GM19239 (cell line): ENCODE measurements around the gene NRTN.

Source experiments
- DNase-seq: peaks from one replicate; pipeline ENCODE4 v3.0.0; 2011; ENCODE audit warnings: low spot score; ENCODE audit not compliant: insufficient read length
- FAIRE-seq: peaks from 2 replicates; lab custom pipeline; 2011; peaks lifted over from hg19 to GRCh38; lab: Jason Lieb, UNC

NRTN gene

DNA sequence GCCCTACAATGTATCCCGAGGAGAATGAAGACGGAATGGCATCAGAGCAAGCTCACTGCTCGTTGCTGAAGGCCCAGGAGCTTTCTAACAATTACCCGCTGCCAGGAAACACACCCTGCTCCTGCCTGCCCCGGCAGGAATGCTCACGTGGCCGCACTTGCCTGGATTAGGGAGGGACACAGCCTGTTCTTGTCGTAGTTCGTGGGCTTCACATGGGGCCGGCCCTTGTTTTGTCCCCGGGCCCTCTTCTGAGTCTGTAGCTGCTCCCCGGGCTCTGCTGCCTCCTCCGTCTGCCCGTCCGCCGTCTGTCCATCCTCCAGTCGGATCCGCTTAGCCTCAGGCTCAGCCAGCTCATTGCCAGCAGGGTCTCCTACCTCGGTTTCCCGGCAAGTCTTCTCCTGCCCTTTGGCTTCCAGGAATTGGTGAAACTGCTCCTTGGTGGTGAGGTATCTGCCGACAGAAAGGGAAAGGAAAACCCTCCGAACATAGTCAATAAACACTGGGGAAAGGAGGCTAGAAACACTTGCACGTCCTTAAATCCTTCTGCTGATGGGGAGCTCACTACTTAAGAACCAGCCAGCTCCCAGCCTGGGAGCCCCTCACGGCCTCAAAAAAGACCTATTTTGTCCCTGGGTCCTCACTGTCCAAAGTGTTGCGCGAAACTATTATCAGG lies 14.8 kb upstream of the NRTN start:
- no peak for FAIRE-seq
- DNase-seq: no peak

DNA sequence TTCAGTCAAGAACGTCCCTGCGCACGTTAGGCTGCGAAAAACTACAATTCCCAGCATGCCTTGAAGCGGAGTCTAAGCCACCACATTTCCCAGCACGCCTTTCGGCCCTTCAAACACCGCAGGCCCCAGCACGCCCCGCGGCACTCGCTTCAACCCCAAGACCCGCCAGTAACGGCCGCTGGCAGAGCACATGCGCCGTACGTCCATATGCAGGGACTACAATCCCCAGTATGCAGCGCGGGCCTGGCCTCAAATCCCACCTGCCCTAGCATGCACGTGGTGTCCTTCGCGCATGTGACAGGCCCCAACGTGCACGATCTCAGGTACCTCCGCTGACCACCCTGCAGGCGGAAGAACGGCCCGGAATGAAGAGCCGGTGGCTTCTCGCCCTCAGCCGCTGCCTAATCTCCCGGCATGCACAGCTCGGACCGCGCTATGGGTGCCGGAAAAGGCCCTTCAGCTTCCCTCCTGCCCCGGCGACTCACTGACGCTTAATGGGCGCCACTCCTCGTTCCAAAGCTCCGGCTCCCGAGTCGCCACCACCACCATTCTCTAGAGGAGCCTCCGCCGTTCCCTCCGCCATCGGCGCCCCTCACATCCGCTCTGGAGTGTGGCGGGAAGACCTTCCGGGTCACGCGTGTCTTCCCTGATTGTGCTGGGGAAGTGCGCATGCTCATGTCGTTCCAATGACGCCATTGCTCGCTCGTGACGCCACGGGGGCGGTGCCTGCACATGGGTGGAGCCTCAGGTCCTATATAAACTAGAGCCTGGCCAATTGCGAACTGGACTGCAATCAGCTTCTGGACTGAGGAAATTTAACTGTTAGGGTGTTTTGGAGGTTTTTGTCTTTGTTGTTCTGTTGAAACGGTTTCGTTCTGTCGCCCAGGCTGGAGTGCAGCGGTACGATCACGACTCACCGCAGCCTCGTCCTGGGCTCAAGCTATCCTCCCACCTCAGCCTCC lies 14.0 kb upstream of the NRTN start, which contains the start of gene DUS3L:
Gene DUS3L, minus strand, starts transcription at position 605 of the 962 bp plus-strand sequence. Its CDS starts 22 bp downstream, at position 583.
- peak; percentile 100 for DNase-seq
- peak; percentile 100 for FAIRE-seq

DNA sequence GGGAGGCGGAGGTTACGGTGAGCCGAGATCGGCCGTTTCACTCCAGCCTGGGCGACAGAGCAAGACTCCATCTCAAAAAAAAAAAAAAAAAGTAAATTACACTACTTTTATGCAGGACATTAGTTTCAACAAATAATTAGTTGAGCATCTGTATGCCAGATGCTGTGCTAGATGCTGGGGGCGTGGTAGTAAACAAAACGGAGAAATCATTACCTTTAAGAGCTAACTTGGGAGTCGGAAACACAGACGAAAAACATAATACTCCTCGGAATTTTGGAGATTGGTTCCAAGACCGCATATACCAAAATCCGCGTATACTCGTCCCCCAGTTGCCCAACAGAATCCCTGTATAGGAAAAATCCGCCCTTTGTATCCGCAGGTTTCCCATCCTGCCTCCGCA lies 12.6 kb upstream of the NRTN start:
- no peak for DNase-seq
- no peak for FAIRE-seq

DNA sequence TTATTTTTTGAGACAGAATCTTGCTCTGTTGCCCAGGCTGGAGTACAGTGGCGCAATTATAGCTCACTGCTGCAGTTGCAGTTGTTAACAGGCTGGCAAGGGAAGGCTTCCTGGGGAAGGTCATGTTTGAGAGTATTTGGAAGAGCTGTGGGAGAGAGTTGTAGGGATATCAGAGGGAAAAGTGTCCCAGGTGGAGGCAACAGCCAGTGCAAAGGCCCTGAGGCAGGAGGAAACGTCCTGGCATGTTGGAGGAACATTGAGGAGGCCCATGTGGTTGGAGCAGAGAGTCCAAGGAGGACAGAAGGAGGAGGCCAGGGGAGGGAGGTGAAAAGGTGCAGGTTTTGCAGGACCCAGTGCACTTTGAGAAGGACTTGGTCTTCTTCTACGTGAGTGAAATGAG lies 11.7 kb upstream of the NRTN start:
- no peak for DNase-seq
- FAIRE-seq: no peak

DNA sequence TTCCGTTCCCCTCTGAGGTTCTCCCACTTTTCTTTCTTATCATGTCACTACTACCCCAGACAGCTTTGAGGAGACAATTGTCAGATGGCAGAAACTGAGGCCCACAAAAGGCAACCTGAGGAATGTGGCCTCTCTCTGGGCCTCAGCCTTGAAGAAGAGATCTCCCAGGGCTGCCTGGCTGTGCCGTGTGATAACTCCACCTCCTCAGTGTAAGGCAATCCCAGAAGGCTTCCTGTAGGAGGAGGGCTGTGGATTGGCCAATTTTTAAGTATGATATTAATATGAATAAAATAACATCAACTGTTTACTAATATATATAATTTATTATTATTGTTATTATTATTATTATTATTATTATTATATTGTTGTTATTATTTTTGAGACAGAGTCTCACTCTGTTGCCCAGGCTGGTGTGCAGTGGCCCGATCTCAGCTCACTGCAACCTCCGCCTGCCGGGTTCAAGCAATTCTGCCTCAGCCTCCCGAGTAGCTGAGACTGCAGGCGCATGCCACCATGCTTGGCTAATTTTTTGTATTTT lies 9.4 kb upstream of the NRTN start:
- DNase-seq (no peak), FAIRE-seq (no peak)

DNA sequence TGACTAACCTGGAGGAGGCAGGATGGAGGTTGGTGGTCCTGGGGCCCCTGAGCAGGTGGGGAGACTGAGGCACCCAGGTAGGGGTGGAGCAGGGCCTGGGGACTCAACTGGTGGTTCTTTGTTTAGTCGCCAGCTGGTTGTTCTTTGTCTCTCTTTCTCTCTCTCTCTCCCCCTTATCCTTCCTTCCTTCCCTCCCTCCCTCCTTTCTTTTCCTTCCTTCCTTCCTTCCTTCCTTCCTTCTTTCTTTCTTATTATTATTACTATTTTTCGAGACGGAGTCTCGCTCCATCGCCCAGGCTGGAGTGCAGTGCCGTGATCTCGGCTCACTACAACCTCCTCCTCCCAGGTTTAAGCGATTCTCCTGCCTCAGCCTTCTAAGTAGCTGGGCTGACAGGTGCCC lies 6.6 kb upstream of the NRTN start:
- DNase-seq (no peak), FAIRE-seq (no peak)

DNA sequence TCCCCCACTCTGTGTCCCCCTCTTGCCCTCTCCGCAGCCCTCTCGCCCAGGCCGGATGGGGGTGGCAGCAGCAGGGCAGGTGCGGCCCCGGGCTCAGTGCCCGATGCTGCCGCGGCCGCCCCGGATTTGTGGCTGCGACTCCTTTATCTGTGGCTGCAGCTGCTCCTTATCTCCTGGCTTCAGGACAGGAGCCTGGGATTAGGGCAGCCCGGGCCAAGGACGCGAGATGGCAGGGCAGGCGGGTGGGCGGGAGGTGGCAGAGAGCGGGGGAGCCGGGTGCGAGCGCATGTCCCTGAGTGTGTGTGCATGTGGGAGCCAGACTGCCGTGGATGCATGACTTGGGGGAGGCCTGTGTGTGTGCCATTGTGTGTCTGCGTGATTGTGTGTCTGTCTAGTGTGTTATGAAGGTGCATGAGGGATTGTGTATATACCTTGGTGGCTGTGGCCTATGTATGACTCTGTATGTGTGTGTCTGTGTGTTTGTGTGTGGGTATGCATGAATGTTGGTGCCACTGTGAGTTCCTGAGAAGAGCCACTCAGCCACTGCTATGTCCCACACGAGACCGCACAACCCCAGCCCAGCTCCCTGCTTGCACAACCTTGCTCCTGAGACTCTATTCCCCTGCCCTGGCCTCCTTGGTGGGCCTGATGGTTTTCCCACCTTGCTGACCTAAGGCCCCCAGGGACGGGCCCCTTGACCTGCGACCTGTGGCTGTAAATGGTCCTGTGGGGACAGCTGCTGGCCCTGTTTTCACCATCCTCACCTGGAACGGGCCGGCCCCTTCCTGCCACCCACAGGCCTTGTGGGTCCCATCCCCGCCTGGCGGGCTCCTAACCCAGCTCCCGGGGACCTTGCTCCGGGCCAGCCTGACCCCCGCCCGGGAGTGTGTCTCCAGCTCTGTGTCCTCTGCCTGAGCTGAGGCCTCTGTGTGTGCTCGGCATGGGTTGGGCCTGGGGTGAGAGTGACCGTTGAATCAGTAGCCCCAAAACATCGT lies 5.3 kb upstream of the NRTN start:
- DNase-seq (no peak), FAIRE-seq (no peak)

DNA sequence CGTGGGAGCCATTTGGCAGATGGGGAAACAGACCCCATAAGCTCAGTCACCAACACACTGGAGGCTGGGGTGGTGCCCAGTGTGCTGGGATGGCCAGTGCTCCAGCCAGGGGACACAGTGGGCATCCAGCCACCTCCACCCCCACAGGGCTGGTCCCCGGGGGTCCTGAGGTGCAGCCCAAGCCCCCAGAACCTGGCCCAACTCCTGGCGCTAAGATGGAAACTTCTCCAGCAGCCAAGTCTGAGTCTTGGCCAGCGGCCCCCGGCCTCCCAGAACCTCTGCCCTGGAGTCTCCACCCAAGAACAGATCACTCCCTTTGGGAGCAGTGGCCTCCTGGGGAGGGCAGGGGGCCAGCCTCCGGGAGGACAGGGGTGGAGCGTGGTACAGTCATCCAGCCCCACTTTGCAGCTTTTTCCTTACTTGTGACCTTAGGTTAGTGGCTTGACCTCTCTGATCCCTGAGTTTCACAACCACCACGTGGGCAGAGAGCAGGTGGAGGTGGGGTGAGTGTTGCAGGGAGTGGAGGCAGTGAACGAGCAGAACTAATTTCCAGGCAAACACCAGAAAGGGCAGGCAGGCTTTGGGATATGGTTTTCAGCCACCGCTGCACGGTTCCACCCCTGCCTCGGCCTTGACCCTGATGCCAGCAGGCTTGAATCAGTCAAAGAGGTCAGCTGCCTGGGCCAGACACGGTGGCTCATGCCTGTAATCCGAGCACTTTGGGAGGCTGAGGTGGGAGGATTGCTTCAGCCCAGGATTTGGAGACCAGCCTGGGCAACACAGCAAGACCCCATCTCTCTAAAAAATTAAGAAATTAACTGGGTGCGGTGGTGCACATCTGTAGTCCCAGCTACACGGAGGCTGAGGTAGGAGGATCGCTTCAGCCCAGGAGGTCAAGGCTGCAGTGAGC lies 4.3 kb upstream of the NRTN start:
- no peak for DNase-seq
- no peak for FAIRE-seq

DNA sequence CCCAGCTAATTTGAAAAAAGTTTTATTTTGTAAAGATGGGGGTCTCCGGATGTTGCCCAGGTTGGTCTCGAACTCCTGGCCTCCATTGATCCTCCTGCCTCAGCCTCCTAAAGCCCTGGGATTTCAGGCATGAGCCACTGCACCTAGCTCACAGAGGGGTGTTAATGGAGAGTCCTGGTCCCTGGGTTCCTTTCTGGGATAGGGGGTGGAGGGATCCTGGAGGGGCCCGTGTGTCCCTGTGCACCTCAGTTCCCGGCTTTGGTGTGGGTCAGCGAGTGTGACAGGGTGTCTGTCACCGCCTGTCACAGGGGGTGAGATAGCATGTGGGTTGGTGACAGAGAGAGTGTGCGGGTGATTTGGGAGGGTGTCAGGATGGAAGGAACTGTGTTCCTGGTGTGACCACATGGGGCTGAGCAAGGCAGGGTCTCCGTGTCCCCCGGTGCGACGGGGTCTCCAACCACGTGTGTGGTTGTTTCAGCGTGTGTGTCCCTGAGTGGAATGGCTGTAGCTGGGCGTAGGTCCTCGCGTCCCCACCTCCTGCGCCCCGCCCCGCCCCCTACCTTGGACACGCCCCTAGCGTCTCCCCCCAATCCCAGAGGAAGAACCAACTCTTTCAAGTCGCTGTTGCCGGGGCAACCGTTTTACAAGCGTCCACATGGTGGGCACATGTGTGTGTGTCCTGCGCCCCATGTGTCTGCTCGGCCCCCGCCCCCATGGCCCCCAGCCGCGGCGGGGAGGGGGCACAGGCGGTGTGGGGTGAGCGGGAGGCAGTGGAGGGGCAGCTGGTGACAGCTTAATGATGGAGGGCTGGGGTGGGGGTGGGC lies 2.9 kb upstream of the NRTN start:
- FAIRE-seq: no peak
- DNase-seq: no peak

DNA sequence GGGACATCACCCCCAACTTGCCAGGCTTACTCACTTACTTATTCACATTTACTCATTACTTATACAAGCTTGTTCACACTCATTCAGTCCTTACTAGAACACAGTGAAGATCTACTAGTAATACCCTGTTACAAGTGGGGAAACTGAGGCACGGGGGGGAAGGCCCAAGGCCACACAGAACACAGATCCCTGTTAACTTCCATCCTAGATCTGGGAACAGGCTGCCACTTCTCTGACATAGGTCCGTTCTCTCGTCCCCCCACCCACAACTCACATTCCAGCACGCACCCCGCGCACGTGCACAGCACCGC lies 1.5 kb upstream of the NRTN start:
- FAIRE-seq (no peak), DNase-seq (no peak)

DNA sequence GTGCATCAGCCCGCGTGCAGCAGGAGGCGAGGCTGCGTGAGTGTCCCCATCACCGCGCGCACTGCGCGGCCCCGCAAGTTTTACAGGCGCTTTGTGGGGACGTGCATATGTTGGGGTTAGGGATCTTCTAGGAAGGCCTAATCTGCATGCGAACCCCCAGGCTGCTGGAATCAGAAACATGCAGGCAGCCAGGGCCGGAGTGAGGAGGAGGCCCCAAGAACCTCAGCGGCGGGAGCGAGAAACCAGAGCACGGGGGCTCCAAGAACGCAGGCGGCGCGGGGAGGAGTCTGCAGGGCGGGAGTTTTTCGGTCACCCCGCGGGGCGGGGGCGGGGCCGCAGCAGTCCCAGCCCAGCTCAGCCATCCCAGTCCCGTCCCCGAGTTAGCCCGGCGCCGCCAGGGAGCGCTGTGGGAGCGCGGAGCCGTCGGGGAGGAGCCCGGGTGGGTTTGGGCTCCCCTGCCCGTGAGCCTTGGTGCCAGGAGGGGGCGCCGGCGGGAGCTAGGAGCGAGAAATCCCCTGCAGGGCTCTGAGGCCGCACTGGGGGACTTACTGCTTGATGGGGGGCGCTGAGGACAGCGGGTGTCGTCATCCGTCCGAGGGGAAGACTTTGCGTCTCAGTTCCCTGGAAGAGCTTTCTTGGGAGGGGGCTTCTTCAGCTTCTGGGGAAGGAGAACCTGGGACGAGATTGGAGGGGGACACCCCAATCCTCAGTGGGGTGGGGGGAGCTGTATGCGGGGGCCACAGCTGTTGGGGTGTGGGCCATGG lies 933 bp upstream of the NRTN start:
- FAIRE-seq: peak; percentile 85
- peak; percentile 100 for DNase-seq

DNA sequence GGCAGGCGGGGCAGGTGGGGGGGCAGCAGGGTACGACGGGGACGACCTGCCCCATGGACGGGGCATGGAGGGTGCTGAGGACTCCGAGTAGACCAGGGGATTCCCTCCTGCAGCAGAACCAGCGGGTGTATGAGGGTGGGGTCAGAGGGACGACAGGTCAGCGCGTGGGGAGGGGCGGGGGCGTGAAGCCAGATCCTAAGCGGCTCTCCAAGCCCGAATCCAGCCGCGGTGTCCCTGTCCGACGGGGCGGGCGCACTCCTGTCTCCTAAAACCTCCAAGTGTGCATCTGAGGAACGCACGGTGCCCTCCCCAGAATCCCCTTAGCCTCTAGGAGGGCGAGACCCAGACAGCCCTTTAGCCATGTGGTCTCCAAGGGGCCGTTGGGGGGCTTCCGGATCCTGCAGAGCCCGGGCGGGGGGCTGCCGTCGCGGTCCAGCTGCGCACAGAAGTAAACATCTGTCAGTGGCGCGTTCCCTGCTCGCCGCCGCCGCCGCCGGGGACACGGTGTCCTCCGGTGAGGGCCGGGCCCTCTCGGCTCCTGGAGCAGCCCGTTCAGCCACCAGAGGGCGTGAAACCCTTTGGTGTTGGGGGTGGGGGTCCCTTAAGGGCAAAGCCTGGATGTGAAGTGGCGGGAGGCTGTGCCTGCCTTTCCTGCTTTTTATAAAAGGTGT lies 730 bp downstream of the NRTN start:
- DNase-seq (peak; percentile 58), FAIRE-seq (no peak)

DNA sequence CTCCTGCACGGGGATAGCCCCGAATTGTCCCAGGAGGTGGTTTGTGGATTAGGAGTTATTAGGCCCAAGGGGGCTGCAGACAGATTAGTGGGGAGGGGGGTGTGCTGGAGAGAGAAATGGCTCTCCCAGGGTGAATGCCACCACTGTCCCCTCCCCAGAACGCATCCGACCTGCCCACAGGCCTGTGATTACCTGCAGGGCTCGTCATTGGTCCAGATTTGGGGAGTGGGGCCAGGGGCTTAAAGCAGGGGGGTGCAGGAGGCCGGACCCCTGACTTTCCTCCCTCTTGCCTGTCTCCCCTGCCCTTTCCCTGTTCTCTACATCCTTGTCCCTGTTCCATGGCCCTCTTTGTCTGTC lies 1.2 kb downstream of the NRTN start:
- DNase-seq (no peak), FAIRE-seq (no peak)

DNA sequence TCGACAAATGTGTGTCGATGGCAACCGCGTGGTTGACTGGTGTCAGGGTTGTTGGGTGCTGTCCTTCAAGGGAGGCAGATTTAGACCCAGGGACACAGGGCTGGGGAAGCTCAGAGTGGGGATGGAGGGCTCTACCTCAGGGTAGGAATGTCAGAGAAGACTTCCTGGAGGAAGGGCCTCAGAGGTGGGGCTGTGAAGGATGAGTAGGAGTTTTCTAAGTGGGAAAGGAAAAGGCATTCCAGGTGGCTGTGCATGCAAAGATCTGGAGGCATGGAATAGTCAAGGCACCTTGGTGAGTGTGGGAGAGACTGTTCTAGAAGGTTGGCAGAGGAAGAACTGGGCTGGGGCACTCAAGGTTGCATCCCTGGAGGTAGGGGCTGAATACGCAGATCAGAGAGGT lies 2.0 kb downstream of the NRTN start:
- FAIRE-seq (no peak), DNase-seq (no peak)

DNA sequence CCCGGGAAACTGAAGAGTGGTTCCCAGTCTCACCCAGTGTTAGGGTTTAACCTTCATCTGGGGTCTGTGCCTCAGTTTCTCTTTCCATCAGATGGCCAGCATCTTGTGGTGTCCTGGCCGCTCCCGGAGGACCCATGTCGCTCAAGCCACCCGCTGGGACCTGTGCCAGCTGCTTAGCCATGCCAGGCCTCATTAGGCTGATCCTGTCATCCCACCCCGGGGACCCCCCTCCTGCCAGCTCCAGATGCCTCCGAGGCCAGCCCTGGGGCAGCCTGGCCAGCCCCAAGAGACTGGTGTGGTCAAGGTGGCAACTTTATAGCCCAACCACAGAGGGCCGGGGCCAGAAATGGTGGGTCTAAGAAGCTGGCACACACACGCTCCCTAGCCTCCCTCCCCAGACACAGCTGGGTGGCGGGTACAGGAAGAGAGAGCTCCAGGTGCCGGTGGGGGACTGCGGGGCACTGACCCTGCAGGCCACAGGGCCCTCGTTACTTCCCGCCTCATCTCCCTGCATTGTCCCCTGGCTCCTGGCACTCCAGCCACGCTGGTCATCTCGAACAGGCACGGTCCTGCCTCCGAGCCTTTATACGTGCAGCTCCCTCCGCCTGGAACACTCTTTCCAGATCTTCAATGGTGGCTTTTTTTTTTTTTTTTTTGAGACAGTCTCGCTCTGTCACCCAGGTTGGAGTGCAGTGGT lies 3.4 kb downstream of the NRTN start:
- no peak for FAIRE-seq
- DNase-seq: no peak

DNA sequence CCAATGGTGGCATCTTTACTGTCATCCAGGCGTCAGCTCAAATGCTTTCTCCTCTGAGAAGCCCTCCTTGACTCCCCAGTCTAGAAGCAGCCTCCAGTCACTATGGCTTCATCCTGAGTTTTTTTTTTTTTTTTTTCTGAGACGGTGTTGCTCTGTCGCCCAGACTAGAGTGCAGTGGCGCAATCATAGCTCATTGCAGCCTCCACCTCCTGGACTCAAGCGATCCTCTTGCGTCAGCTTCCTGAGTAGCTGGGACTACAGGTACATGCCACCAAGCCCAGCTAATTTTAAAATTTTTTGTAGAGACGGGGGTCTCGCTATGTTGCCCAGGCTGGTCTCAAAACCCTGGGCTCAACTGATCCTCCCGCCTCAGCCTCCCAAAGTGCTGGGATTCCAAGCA lies 4.2 kb downstream of the NRTN start:
- FAIRE-seq: no peak

DNA sequence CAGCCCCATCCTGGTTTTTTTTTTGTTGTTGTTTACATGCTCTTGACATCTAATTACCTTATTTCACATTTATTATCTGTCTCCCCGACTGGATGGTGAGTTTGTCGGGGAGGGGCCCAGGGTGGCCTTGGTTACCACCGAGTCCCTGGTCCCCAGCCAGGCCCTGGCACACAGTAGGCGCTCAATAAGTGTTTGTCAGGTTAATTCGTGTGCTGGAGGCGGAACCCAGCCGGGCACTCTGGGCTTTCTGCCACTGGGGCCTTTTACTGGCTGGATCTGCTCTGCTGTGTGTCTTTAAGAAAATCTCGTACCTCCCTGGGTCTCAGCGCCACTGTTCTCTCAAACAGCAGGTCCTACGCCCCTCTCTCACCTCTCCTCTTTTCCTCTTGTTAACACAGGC lies 4.6 kb downstream of the NRTN start:
- FAIRE-seq (no peak), DNase-seq (no peak)

More for the DNA sequence above, 4.2 kb downstream of the NRTN start:
- DNase-seq: no peak
